ENCODE data around the gene RCOR1. TPM values are rescaled to one million over a fixed set of nuclear protein-coding genes. Genes with fewer than 3 reads are reported as not detected.

Gene RCOR1
- total RNA-seq, 4 donors from 2014 or later, result 15.7 to 31.0 (median 25.8) TPM

DNA sequence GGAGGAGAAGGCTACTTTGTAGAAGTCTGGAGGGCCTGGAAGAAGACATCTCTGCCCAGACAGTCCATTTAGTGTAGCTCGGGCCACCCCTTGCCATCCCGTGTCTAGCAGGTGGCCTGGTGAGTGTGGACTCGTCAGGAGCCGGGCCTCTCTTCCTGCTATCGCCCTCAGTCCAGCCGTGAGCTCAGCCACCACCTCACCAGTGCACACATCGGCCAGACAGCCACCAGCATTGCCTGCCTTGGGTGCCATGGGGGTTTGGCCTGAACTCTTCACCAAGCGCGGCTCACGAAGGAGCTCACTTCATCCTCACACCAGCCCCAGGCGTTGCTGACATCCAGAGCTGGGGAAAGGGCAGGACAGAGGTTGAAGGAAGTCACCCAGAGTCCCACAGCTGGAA, 165.2 kb downstream of the RCOR1 start:
- Histone ChIP-seq H3K9me3 (no peaks in the 10 kb centered on the region), H3K4me1 (no peaks in the 10 kb centered on the region), H3K27me3 (no peaks in the 10 kb centered on the region), H3K4me3 (no peak overlapping the region), H3K27ac (no peak overlapping the region), H3K36me3 (no peaks in the 10 kb centered on the region)
- in situ Hi-C loops (cut with MboI; ENCODE audit: low pct_ligation_motif_present in 1 of 4, low pct_unique_long_range_greater_than_20kb in 1 of 4, low sequenced_read_pairs in 3 of 4), result loop anchor here in 2 of 4 donors (25.0 kb wide), 1 partner anchor 155 kb away; the partner anchor contains the start of gene AMN (in 2 of the 2)
- WGBS, 2 donors (ENCODE audit: low coverage in 1 of 2), result 80 to 83% methylated on average over 1 to 11 of the region's 11 CpGs
- intact Hi-C loops (cut with DNase I; ENCODE audit: low total_unique reads), result no loop called here
- no peak for TF ChIP-seq POLR2A (IDR thresholded peaks at IDR 0.05)
- TF ChIP-seq EP300 (IDR thresholded peaks at IDR 0.05; ENCODE audit: low read depth), result no peak
- no peak for TF ChIP-seq POLR2AphosphoS5 (IDR thresholded peaks at IDR 0.05)
- TF ChIP-seq, protein P1, sequence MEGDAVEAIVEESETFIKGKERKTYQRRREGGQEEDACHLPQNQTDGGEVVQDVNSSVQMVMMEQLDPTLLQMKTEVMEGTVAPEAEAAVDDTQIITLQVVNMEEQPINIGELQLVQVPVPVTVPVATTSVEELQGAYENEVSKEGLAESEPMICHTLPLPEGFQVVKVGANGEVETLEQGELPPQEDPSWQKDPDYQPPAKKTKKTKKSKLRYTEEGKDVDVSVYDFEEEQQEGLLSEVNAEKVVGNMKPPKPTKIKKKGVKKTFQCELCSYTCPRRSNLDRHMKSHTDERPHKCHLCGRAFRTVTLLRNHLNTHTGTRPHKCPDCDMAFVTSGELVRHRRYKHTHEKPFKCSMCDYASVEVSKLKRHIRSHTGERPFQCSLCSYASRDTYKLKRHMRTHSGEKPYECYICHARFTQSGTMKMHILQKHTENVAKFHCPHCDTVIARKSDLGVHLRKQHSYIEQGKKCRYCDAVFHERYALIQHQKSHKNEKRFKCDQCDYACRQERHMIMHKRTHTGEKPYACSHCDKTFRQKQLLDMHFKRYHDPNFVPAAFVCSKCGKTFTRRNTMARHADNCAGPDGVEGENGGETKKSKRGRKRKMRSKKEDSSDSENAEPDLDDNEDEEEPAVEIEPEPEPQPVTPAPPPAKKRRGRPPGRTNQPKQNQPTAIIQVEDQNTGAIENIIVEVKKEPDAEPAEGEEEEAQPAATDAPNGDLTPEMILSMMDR (IDR thresholded peaks at IDR 0.05), result no peak
- no peak for DNase-seq

DNA sequence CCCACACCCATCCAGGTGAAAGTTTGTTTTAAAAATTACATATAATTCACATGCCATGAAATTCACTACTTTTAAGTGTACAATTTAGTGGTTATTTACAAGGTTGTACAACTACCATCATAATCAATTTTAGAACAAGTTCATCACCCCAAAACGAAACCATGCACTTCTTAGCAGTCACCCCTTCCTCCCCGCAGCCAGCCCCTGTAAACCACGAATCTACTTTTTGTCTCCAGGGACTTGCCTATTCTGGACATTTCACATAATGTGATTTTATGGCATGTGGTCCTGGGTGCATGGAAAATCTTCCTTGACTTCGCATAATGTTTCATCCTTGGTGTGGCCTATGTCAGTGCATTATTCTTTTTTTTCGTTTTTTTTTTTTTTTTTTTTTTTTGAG, 165.6 kb downstream of the RCOR1 start:
- intact Hi-C loops (cut with DNase I; ENCODE audit: low total_unique reads), result no loop called here
- no peaks in the 10 kb centered on the region for H3K4me1 ChIP-seq
- in situ Hi-C loops (cut with MboI; ENCODE audit: low pct_ligation_motif_present in 1 of 4, low pct_unique_long_range_greater_than_20kb in 1 of 4, low sequenced_read_pairs in 3 of 4), result loop anchor here in 2 of 4 donors (25.0 kb wide), 1 partner anchor 154 kb away; the partner anchor contains the start of gene AMN (in 2 of the 2)

DNA sequence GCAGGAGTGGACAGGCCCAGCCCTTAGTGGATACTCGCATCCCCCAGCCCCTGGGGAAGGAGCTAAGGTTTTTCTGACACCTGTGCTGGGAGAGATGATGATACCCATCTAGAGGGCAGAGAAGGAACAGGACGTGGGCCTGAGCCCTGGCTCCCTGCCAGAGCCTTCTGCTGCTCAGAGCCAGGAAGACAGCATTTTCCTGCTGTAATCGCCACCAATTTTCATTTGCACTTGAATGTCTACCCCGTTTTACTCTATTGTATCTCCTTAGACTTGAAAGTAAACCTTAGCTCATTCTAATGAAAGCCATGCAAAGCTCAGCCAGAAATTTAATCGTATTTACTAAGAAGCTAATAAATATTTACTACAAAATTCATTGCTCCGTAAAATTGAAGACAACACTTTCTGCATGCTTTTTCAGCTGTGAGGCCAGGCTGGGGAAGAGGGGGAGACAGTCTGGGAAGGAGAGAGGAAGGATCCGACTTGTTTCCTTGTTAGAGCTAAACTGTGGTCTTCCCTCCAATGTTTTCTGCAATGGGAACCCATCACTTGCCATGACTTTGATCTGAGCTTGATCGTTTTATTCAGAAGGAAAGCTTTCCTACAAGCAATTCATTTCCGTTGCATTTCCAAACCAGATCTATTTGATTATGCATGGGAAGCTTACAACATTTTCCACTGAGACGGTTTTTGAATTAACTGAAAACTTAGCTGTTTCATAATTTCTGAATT, 167.2 kb downstream of the RCOR1 start:
- DNase-seq, result no peak
- Histone ChIP-seq H3K27ac (no peak overlapping the region), H3K36me3 (no peaks in the 10 kb centered on the region), H3K27me3 (no peaks in the 10 kb centered on the region), H3K4me3 (no peak overlapping the region), H3K9me3 (no peaks in the 10 kb centered on the region), H3K4me1 (no peaks in the 10 kb centered on the region)
- 61 to 78% methylated on average over 3 to 10 of the region's 10 CpGs for WGBS, 2 donors (ENCODE audit: low coverage in 1 of 2)
- TF ChIP-seq EP300 (IDR thresholded peaks at IDR 0.05; ENCODE audit: low read depth) (no peak), POLR2AphosphoS5 (IDR thresholded peaks at IDR 0.05) (no peak), POLR2A (IDR thresholded peaks at IDR 0.05) (no peak)
- TF ChIP-seq, protein P1 (IDR thresholded peaks at IDR 0.05), result no peak
- in situ Hi-C loops (cut with MboI; ENCODE audit: low pct_ligation_motif_present in 1 of 4, low pct_unique_long_range_greater_than_20kb in 1 of 4, low sequenced_read_pairs in 3 of 4) (loop anchor here in 2 of 4 donors (25.0 kb wide), 1 partner anchor 153 kb away; the partner anchor contains the start of gene AMN (in 2 of the 2)), intact Hi-C loops (cut with DNase I; ENCODE audit: low total_unique reads) (no loop called here)

More for the DNA sequence above, 165.6 kb downstream of the RCOR1 start:
- Histone ChIP-seq H3K9me3 (no peaks in the 10 kb centered on the region), H3K27me3 (no peaks in the 10 kb centered on the region), H3K36me3 (no peaks in the 10 kb centered on the region), H3K4me3 (no peak overlapping the region), H3K27ac (no peak overlapping the region)
- DNase-seq, result no peak
- no peak for TF ChIP-seq POLR2A (IDR thresholded peaks at IDR 0.05)
- TF ChIP-seq, protein P1 (IDR thresholded peaks at IDR 0.05), result no peak
- no peak for TF ChIP-seq EP300 (IDR thresholded peaks at IDR 0.05; ENCODE audit: low read depth)
- no peak for TF ChIP-seq POLR2AphosphoS5 (IDR thresholded peaks at IDR 0.05)
- WGBS, 2 donors (ENCODE audit: low coverage in 1 of 2), result 77 to 79% methylated on average over 5 of the region's 5 CpGs

DNA sequence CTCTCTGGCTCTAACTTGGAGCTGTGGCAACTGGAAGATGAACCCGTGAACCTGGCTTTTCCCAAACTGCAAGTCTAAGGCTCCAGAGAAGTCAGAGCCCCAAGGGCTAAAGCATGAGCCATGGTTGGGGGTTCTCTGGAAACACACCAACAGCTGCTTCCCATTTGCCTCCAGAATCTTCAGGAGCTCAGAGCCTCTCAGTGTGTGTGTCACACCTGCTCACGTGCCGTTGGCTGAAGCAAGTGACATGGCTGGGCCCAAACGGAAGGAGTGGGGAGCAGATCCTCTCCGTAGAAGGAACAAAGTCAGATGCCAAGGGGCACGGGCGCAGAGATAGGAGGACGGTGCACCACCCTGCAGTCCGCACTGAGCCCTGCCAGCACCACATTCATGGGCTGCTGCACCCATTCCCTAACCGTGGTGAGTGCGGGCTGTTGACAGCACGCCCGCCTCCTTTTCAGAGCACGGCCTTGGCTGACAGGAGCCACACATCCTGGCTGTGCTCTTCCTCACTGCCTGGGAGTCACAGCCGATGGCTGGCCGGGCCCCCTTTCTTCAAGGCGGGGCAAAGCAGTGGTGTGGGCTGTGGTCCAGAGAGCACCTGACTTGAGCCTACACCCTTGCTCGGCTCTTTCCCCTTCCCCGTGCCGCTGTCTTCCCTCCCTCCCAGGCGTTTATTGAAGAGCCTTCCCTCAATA, 168.2 kb downstream of the RCOR1 start:
- intact Hi-C loops (cut with DNase I; ENCODE audit: low total_unique reads), result no loop called here
- no peak overlapping the region for H3K27ac ChIP-seq
- TF ChIP-seq POLR2AphosphoS5 (IDR thresholded peaks at IDR 0.05), result no peak
- TF ChIP-seq, protein P1 (IDR thresholded peaks at IDR 0.05), result no peak
- TF ChIP-seq POLR2A (IDR thresholded peaks at IDR 0.05), result no peak
- TF ChIP-seq EP300 (IDR thresholded peaks at IDR 0.05; ENCODE audit: low read depth), result no peak
- H3K4me3 ChIP-seq, result no peak overlapping the region
- no peaks in the 10 kb centered on the region for H3K4me1 ChIP-seq
- no peaks in the 10 kb centered on the region for H3K9me3 ChIP-seq
- H3K27me3 ChIP-seq, result no peaks in the 10 kb centered on the region
- H3K36me3 ChIP-seq, result no peaks in the 10 kb centered on the region
- in situ Hi-C loops (cut with MboI; ENCODE audit: low pct_ligation_motif_present in 1 of 4, low pct_unique_long_range_greater_than_20kb in 1 of 4, low sequenced_read_pairs in 3 of 4), result loop anchor here in 2 of 4 donors (25.0 kb wide), 1 partner anchor 152 kb away; the partner anchor contains the start of gene AMN (in 2 of the 2)
- no peak for DNase-seq
- WGBS, 2 donors (ENCODE audit: low coverage in 1 of 2), result 72 to 100% methylated on average over 1 to 21 of the region's 21 CpGs

Data from transverse colon (tissue), 4 donors.